ENCODE data around the gene ETHE1. TPM values are rescaled to one million over a fixed set of nuclear protein-coding genes. Genes with fewer than 3 reads are reported as not detected.

The ETHE1 gene
- total RNA-seq, 1 experiment from 2014 or later: 293 TPM

DNA sequence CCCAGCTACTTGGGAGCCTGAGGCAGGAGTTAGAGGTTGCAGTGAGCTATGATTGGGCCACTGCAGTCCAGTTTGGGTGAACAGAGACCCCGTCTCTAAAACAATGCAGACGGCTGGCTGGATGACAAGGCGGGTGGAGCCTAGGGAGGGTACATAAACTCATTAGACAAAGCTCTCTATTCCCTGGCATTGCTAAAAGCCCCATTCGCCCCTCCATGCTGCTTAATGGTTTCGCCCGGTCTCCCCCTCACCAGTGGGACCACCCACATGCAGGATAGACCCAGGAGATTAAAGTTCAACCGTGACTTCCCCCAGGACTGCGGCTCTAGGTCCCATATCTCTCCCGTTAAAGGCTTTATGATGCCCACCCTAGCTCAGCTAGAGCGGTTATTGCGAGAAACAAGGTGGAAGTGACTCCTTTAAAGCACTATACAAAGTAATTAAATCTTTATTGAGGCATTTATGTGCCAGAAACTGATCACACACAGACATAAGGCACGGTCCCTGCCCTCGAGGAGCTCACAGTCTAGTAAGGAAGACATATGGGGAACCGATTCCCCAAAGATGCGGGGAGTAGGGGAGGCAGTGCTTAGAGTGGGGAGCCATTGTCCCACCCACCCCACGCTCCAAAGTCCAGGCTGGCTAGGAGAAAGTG is 66.5 kb downstream of the ETHE1 start:
- no peak for DNase-seq (ENCODE audit: low read depth)
- in situ Hi-C loops (cut with HindIII; ENCODE audit: low pct_unique_long_range_greater_than_20kb, low sequenced_read_pairs): no loop called here

DNA sequence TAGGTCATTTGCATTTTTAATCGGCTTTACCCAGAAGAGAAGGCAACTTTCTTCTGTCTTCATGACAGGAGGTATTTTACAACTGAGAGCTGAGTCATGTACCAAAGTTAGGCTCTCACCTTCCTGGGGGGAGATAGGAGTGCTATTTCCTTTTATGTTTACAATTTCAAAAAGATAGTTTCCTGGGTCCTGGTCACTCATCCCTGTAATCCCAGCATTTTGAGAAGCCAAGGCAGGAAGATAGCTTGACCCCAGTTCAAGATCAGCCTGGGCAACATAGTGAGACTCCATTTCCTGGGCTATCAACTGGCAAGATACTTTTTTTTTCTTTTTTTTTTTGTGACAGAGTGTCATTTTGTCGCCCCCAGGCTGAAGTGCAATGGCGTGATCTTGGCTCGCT is 69.2 kb downstream of the ETHE1 start:
- in situ Hi-C loops (cut with HindIII; ENCODE audit: low pct_unique_long_range_greater_than_20kb, low sequenced_read_pairs): no loop called here

More for the DNA sequence above, 69.2 kb downstream of the ETHE1 start:
- DNase-seq (ENCODE audit: low read depth): no peak

Other genes with a start within 250 kb of the ETHE1 start
- 6.5 and 10.9 TPM in 2 replicates for gene CD177, start 173.5 kb downstream of the ETHE1 start, total RNA-seq (2014; rRNA removed; shearing (Covaris generic); ENCODE audit: low replicate concordance)
- gene TEX101, start 112.3 kb downstream of the ETHE1 start, total RNA-seq (2014; rRNA removed; shearing (Covaris generic); ENCODE audit: low replicate concordance): not detected in 2 replicates
- gene LYPD3, start 61.6 kb downstream of the ETHE1 start, total RNA-seq (2014; rRNA removed; shearing (Covaris generic); ENCODE audit: low replicate concordance): 0.78 and 2.6 TPM in 2 replicates
- gene PHLDB3, start 22.5 kb downstream of the ETHE1 start, total RNA-seq (2014; rRNA removed; shearing (Covaris generic); ENCODE audit: low replicate concordance): 36.3 and 38.9 TPM in 2 replicates
- not detected in 2 replicates for gene ZNF575, start 6.0 kb upstream of the ETHE1 start, total RNA-seq (2014; rRNA removed; shearing (Covaris generic); ENCODE audit: low replicate concordance)
- 53.5 and 73.0 TPM in 2 replicates for gene XRCC1, start 48.3 kb upstream of the ETHE1 start, total RNA-seq (2014; rRNA removed; shearing (Covaris generic); ENCODE audit: low replicate concordance)
- 1.7 TPM in 1 of 2 replicates, not detected in the other for gene PINLYP, start 48.6 kb upstream of the ETHE1 start, total RNA-seq (2014; rRNA removed; shearing (Covaris generic); ENCODE audit: low replicate concordance)
- 17.3 and 42.1 TPM in 2 replicates for gene IRGQ, start 68.9 kb upstream of the ETHE1 start, total RNA-seq (2014; rRNA removed; shearing (Covaris generic); ENCODE audit: low replicate concordance)
- gene ZNF576, start 69.4 kb upstream of the ETHE1 start, total RNA-seq (2014; rRNA removed; shearing (Covaris generic); ENCODE audit: low replicate concordance): 43.9 and 55.1 TPM in 2 replicates
- gene SRRM5, start 84.9 kb upstream of the ETHE1 start, total RNA-seq (2014; rRNA removed; shearing (Covaris generic); ENCODE audit: low replicate concordance): not detected in 2 replicates
- 125 and 136 TPM in 2 replicates for gene ZNF428, start 92.4 kb upstream of the ETHE1 start, total RNA-seq (2014; rRNA removed; shearing (Covaris generic); ENCODE audit: low replicate concordance)
- 15.0 and 16.7 TPM in 2 replicates for gene CADM4, start 112.6 kb upstream of the ETHE1 start, total RNA-seq (2014; rRNA removed; shearing (Covaris generic); ENCODE audit: low replicate concordance)
- gene PLAUR, start 143.0 kb upstream of the ETHE1 start, total RNA-seq (2014; rRNA removed; shearing (Covaris generic); ENCODE audit: low replicate concordance): 43.4 and 82.3 TPM in 2 replicates
- not detected in 2 replicates for gene IRGC, start 188.9 kb upstream of the ETHE1 start, total RNA-seq (2014; rRNA removed; shearing (Covaris generic); ENCODE audit: low replicate concordance)
- 23.4 and 35.9 TPM in 2 replicates for gene SMG9, start 227.8 kb upstream of the ETHE1 start, total RNA-seq (2014; rRNA removed; shearing (Covaris generic); ENCODE audit: low replicate concordance)

All from Caki2 (cell line).